Neuronal stem cell (in vitro differentiated cells): Measurements from ENCODE around the gene PRR7.
A peak's percentile ranks its signal among the peaks of the same experiment; 100 is the strongest.

Experiments used
- DNase-seq: peaks from one replicate; pipeline ENCODE4 v3.0.0-alpha.2; 2013; ENCODE audit warnings: low spot score
- H2AFZ ChIP-seq: one replicate; pipeline ENCODE4 v1.6.1; 2013; ENCODE audit warnings: mild to moderate bottlenecking, low read length, inconsistent platforms
- H2AK5ac ChIP-seq: 2 replicates; pipeline ENCODE4 v1.6.1; 2013; ENCODE audit warnings: low read depth, mild to moderate bottlenecking, inconsistent platforms, low read length, moderate library complexity, mixed read lengths
- H2BK120ac ChIP-seq: 2 replicates; pipeline ENCODE4 v1.6.1; 2013; ENCODE audit warnings: low read depth, mild to moderate bottlenecking, inconsistent platforms, low read length, moderate library complexity, mixed read lengths
- H2BK12ac ChIP-seq: one replicate; pipeline ENCODE4 v1.6.1; 2013; ENCODE audit warnings: low read length, inconsistent platforms
- H2BK15ac ChIP-seq: 2 replicates; pipeline ENCODE4 v1.6.1; 2013; ENCODE audit warnings: mild to moderate bottlenecking, low read length, inconsistent platforms, mixed read lengths
- H2BK5ac ChIP-seq: one replicate; pipeline ENCODE4 v1.6.1; 2013; ENCODE audit warnings: inconsistent platforms, mild to moderate bottlenecking, low read length, moderate library complexity
- H3K14ac ChIP-seq: one replicate; pipeline ENCODE4 v1.6.1; 2013; ENCODE audit warnings: low read length, inconsistent platforms
- H3K18ac ChIP-seq: 2 replicates; pipeline ENCODE4 v1.6.1; 2013; ENCODE audit warnings: low read length, inconsistent platforms
- H3K23ac ChIP-seq: 2 replicates; pipeline ENCODE4 v1.6.1; 2013; ENCODE audit warnings: low read depth, mild to moderate bottlenecking, mixed read lengths, low read length, inconsistent platforms; ENCODE audit not compliant: poor library complexity
- H3K27ac ChIP-seq: replicated peaks from 3 replicates; pipeline ENCODE4 v1.5.1; 2013; ENCODE audit warnings: low read length, inconsistent platforms
- H3K27me3 ChIP-seq, 3 experiments: 2 replicates each; pipeline ENCODE4 v1.6.1; 2013; ENCODE audit warnings: low read length in 3 of 3, mild to moderate bottlenecking in 2 of 3, inconsistent platforms in 1 of 3, low read depth in 1 of 3, mixed read lengths in 1 of 3, moderate library complexity in 1 of 3; ENCODE audit not compliant: control insufficient read depth in 3 of 3, insufficient read depth in 3 of 3
- H3K36me3 ChIP-seq, 2 donors: replicated peaks in 1 of 2; 2 replicates each; pipeline ENCODE4 v1.6.1; 2013; ENCODE audit warnings: low read length in 2 of 2; ENCODE audit not compliant: control insufficient read depth in 2 of 2, insufficient read depth in 2 of 2
- H3K4ac ChIP-seq: 2 replicates; pipeline ENCODE4 v1.6.1; 2013; ENCODE audit warnings: inconsistent platforms, mild to moderate bottlenecking, low read length, moderate library complexity
- H3K4me1 ChIP-seq, 2 donors: 1 replicate in 1 of 2; 2 replicates in 1 of 2; pipeline ENCODE4 v1.6.1; 2013; ENCODE audit warnings: low read length in 2 of 2, low read depth in 1 of 2; ENCODE audit not compliant: control insufficient read depth in 2 of 2, insufficient read depth in 1 of 2
- H3K4me2 ChIP-seq: one replicate; pipeline ENCODE4 v1.6.1; 2013; ENCODE audit warnings: mild to moderate bottlenecking, low read length, inconsistent platforms; ENCODE audit not compliant: insufficient read depth, poor library complexity, severe bottlenecking
- H3K4me3 ChIP-seq, 2 donors: 2 replicates each; pipeline ENCODE4 v1.5.1; 2013; ENCODE audit warnings: low read length in 2 of 2, mild to moderate bottlenecking in 2 of 2, inconsistent platforms in 1 of 2, moderate library complexity in 1 of 2
- H3K79me1 ChIP-seq: one replicate; pipeline ENCODE4 v1.6.1; 2013; ENCODE audit warnings: low read depth, mild to moderate bottlenecking, inconsistent platforms, low read length, moderate library complexity
- H3K9ac ChIP-seq: one replicate; pipeline ENCODE4 v1.6.1; 2013; ENCODE audit warnings: mild to moderate bottlenecking, low read depth, low read length, inconsistent platforms; ENCODE audit not compliant: poor library complexity
- H3K9me3 ChIP-seq, 2 donors: replicated peaks in 1 of 2; 2 replicates each; pipeline versions ENCODE3 to v1.6.1; 2013; ENCODE audit warnings: low read length in 2 of 2, mild to moderate bottlenecking in 2 of 2, inconsistent platforms in 1 of 2, low read depth in 1 of 2, mixed read lengths in 1 of 2, moderate library complexity in 1 of 2; ENCODE audit not compliant: control insufficient read depth in 2 of 2, insufficient read depth in 1 of 2
- H4K8ac ChIP-seq: one replicate; pipeline ENCODE4 v1.6.1; 2013; ENCODE audit warnings: low read depth, mild to moderate bottlenecking, inconsistent platforms, low read length, moderate library complexity
- H4K91ac ChIP-seq: one replicate; pipeline ENCODE4 v1.6.1; 2013; ENCODE audit warnings: low read length, low read depth, mild to moderate bottlenecking, inconsistent platforms; ENCODE audit not compliant: poor library complexity
- WGBS, 2 donors: extraction: QIAGEN DNeasy Blood & Tissue Kit; methylation state at CpG; one replicate each; pipeline ENCODE4 v1.1.7; 2013; ENCODE audit warnings: missing lambda C conversion rate in 2 of 2, mixed read lengths in 1 of 2; ENCODE audit not compliant: insufficient read length in 2 of 2, insufficient replicate concordance in 1 of 2; ENCODE audit errors: extremely low coverage in 2 of 2; 5-methylcytosine and 5-hydroxymethylcytosine counted together

Gene PRR7

GRCh38 chr5:177433658-177434217 is 12.9 kb upstream of the PRR7 start:
- no peak overlapping the region for H3K9ac ChIP-seq
- no peak overlapping the region for H3K4ac ChIP-seq
- no peaks in the 10 kb centered on the region for H3K9me3 ChIP-seq
- H3K14ac ChIP-seq = peak overlapping the region; percentile 49
- no peak overlapping the region for H4K8ac ChIP-seq
- H3K23ac ChIP-seq = no peak overlapping the region
- H3K18ac ChIP-seq = no peak overlapping the region
- H3K4me1 ChIP-seq = peaks cover 0 to 1% of the 10 kb centered on the region in 2 donors
- no peak overlapping the region for H4K91ac ChIP-seq
- peaks cover 47 to 86% of the 10 kb centered on the region in 2 donors for H3K36me3 ChIP-seq
- H3K4me2 ChIP-seq = no peak overlapping the region
- no CpG with 5 or more reads among the region's 29 CpGs for WGBS, 2 donors
- peaks cover 6% of the 10 kb centered on the region for H3K79me1 ChIP-seq
- H2BK120ac ChIP-seq = no peak overlapping the region
- no peak overlapping the region for H3K27ac ChIP-seq
- H2AK5ac ChIP-seq = no peak overlapping the region
- H2BK12ac ChIP-seq = no peak overlapping the region
- H3K4me3 ChIP-seq = no peak overlapping the region
- DNase-seq = no peak
- H2BK5ac ChIP-seq = peak overlapping the region; percentile 29
- H2BK15ac ChIP-seq = no peak overlapping the region
- no peak overlapping the region for H2AFZ ChIP-seq
- H3K27me3 ChIP-seq = no peaks in the 10 kb centered on the region

GRCh38 chr5:177434437-177434836 is 12.2 kb upstream of the PRR7 start:
- Histone ChIP-seq H2BK12ac (no peak overlapping the region), H3K23ac (no peak overlapping the region), H2BK5ac (no peak overlapping the region), H3K27ac (no peak overlapping the region), H3K79me1 (peaks cover 6% of the 10 kb centered on the region), H3K9me3 (no peaks in the 10 kb centered on the region), H3K27me3 (no peaks in the 10 kb centered on the region), H2BK15ac (no peak overlapping the region), H3K4ac (no peak overlapping the region), H2BK120ac (no peak overlapping the region), H3K4me1 (peaks cover 0 to 1% of the 10 kb centered on the region in 2 donors), H3K36me3 (peaks cover 47 to 89% of the 10 kb centered on the region in 2 donors), H4K91ac (no peak overlapping the region), H3K4me2 (no peak overlapping the region), H2AK5ac (no peak overlapping the region), H2AFZ (no peak overlapping the region), H3K9ac (no peak overlapping the region), H3K18ac (no peak overlapping the region), H3K4me3 (no peak overlapping the region), H3K14ac (no peak overlapping the region), H4K8ac (no peak overlapping the region)
- WGBS, 2 donors = no CpG with 5 or more reads among the region's 8 CpGs
- DNase-seq = no peak

- no peak overlapping the region for H2AK5ac ChIP-seq
- WGBS, 2 donors = no CpG with 5 or more reads among the region's 20 CpGs
- no peak overlapping the region for H3K4me2 ChIP-seq
- H3K4me3 ChIP-seq = no peak overlapping the region
- no peak overlapping the region for H3K9ac ChIP-seq
- no peak overlapping the region for H2BK12ac ChIP-seq
- no peak overlapping the region for H2BK15ac ChIP-seq
- H3K79me1 ChIP-seq = peaks cover 4% of the 10 kb centered on the region
- no peaks in the 10 kb centered on the region for H3K9me3 ChIP-seq
- no peak overlapping the region for H2BK5ac ChIP-seq
- H2BK120ac ChIP-seq = no peak overlapping the region
- H4K8ac ChIP-seq = no peak overlapping the region
- H2AFZ ChIP-seq = no peak overlapping the region
- H4K91ac ChIP-seq = no peak overlapping the region
- H3K23ac ChIP-seq = no peak overlapping the region
- H3K4me1 ChIP-seq = no peaks in the 10 kb centered on the region
- H3K36me3 ChIP-seq = peaks cover 49 to 89% of the 10 kb centered on the region in 2 donors
- H3K27me3 ChIP-seq = no peaks in the 10 kb centered on the region
- H3K4ac ChIP-seq = no peak overlapping the region
- no peak overlapping the region for H3K18ac ChIP-seq
- DNase-seq = no peak
- no peak overlapping the region for H3K14ac ChIP-seq
- no peak overlapping the region for H3K27ac ChIP-seq
These were observed 11.5 kb upstream of the PRR7 start for GRCh38 chr5:177434942-177435738.

- Histone ChIP-seq H3K79me1 (peaks cover 4% of the 10 kb centered on the region), H2BK12ac (no peak overlapping the region), H3K4me3 (no peak overlapping the region), H3K36me3 (peaks cover 50 to 88% of the 10 kb centered on the region in 2 donors), H3K27me3 (no peaks in the 10 kb centered on the region), H2BK5ac (no peak overlapping the region), H4K91ac (no peak overlapping the region), H3K14ac (peak overlapping the region; percentile 82), H3K4ac (no peak overlapping the region), H2BK15ac (no peak overlapping the region), H3K27ac (no peak overlapping the region), H3K4me1 (no peaks in the 10 kb centered on the region), H3K9me3 (no peaks in the 10 kb centered on the region), H3K9ac (peak overlapping the region; percentile 70), H3K18ac (no peak overlapping the region), H4K8ac (no peak overlapping the region), H3K4me2 (no peak overlapping the region), H2AK5ac (no peak overlapping the region), H2AFZ (no peak overlapping the region), H3K23ac (no peak overlapping the region), H2BK120ac (no peak overlapping the region)
- no peak for DNase-seq
- whole genome bisulfite sequencing, 2 donors = no CpG with 5 or more reads among the region's 37 CpGs
These were observed 10.6 kb upstream of the PRR7 start for GRCh38 chr5:177435847-177436536.
